ENCODE data around the gene PADI4.
"Not testable (repeated sequence)": the region's sequence is repeated elsewhere in the genome, so short reads cannot be mapped to it uniquely, and the experiment has no call there.

PADI4 gene

DNA sequence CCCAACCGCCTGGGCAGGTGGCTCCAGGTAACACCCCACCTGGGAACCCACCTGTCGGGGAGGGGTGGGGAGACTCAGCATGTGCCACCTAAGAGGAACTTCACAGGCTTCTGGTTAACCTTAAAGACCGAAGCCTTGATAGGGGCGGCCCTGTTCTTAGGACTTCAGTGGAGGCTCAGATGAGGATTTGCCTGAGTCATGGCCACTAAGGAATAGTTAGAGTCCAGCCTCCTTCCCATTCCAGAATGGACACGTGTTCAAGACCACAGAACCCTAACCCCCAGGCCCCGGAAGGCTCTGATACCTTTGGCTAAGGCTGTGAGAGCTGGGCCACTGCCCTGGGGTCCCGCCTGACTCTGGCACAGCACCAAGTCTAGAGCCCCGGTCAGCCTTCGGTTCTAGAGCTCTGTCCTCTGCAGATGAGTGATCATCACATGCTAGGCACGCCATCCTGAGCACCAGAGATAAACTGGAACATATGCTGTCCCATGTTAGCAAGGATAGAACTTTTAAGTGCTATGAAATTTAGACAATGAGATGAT, 84.3 kb downstream of the PADI4 start:
- no peak for DNase-seq (ENCODE audit: low read depth, low spot score)

DNA sequence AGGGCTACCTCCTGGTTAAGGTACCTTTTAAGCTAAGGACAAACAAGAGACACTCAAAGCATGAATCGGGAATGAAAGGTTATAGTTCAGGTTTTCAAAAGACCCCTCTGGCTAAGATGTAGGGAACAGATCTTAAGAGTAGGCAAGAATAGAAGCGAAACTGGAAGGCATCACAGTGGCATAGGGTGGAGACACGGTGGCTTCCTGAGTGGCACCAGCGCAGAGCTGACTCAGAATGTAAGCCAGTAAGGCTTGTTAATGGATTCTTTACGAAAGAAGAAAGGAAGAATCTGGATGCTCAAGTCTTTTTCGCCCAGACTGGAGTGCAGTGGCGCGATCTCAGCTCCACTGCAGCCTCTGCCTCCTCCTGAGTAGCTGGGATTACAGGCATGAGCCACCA, 85.2 kb downstream of the PADI4 start:
- no peak for DNase-seq (ENCODE audit: low read depth, low spot score)

DNA sequence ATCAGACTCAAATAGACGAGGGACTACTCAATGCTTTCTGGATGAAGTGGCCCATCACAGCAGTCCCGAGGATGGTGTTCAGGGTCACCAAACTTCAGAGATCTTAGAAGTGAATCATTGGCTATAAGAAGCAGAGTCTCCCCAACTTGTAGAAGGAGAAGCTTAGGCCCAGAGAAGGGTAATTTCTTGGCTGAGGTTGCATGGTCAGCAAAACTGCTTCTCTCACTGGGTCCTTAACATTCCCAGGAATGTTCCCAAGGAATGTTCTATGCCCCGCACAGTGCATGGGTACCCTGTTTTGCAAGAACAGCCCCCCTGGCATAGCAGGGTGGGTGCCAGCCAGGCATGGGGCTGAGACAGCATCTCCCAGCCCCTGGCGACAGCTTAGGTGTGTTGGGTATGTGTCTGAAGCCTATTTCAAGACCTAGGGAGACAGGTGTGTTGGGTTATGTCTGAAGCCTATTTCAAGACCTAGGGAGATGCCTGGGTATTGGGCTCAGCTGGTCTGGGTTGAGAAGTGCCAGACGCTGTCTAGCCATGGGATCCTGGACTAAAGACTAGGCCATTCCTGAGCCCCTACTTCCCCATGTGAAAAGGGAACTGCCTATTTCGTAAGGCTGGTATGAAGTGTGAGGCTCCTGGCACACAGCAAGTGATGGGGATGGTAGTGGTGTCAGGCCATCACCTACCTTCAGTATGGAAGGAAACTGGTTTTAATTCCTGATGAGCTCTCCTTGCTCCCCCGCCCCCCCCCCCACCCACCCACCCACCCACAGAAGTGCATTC, 90.1 kb downstream of the PADI4 start:
- DNase-seq (ENCODE audit: low read depth, low spot score): no peak

DNA sequence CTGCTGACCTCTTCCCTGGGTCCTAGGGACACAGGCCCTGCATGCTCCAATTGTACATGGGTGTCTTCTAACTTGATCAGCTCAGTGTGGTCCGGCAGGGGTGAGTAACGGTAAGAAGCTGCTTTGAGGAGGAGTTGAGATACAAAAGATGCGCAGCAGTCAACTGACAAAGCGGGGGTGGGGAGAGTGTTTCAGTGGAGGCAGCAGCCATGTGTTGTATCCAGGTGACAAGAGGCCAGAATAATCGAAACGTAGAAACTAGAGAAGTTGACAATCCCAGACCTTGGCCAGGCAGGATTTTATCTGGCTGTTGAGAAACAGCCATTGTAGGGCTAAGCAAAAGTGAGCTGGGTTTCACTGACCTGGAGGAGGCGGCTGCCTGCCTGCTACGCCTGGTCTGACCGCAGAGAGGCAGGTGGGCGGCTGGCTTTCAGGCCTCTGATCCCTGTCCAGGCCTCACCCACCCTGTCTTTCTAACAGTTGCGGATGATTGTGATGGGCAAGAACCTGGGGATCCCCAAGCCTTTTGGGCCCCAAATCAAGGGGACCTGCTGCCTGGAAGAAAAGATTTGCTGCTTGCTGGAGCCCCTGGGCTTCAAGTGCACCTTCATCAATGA, 92.8 kb downstream of the PADI4 start:
- no peak for DNase-seq (ENCODE audit: low read depth, low spot score)

DNA sequence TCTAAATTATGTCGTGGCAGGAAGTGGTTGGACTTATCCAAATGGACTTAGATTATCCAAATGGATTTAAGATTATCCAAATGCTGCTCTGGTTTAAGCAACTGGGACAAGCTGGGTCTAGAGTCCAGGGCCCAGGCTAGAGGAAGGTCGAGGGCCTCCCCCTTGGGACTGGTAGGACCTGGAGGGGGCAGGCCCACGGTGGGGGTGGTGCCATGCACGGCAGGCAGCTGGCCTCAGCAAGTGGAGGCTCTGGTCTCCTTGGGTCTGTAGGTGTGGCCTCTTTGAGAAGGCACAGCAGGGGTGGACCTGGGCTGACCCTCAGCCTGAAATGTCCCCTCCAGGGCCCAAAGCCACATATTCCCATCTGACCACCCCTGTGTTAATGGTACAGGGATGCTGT, 93.8 kb downstream of the PADI4 start:
- DNase-seq (ENCODE audit: low read depth, low spot score): no peak

DNA sequence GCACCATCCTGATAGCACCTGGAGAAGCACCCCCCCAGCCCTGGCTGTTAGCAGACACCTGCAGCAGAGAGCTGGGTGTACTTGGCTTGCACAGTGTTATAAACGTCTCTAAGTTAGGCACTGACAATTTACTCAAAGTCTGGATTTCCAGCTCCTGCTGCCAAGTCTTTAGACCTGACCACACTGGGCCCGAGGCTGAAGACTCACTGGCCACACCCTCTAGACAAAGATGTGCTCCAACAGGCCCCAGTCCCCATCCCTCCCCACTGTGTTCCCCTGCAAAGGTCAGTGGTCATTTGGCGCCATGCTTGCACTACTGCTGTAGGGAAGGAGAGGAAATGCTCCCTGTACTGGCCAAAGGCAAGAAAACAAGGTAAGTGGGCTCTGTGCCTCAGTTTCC, 95.1 kb downstream of the PADI4 start:
- no peak for DNase-seq (ENCODE audit: low read depth, low spot score)

DNA sequence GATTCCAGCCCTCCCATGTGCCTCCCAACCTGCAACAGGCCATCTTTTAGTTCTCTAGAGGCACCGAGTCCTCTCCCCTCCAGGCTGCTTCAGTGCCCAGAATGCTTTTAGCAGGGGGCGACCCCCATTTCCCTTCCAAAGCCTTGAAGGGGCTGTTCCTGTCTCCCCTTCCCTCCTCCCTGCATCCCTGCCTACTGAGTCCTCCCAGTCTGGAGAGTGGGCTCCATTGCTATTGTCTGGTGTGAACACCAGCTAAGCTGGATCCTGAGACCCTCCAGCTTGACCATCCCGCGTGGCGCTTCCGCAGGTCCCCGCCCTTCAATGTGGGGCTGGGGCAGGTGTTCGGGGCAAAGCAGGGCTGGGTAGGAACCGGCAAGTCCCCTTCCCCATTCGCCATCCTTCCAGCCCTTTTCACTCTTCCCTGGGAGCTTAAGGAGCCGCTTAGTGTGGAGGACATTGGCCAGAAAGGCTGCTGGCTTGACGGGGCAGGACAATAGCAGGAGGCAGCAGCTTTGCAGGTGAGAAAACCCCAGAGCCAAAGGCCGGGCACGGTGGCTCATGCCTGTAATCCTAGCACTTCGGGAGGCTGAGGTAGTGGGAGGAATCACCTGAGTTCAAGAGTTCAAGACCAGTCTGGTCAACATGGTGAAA, 96.2 kb downstream of the PADI4 start:
- no peak for DNase-seq (ENCODE audit: low read depth, low spot score)

DNA sequence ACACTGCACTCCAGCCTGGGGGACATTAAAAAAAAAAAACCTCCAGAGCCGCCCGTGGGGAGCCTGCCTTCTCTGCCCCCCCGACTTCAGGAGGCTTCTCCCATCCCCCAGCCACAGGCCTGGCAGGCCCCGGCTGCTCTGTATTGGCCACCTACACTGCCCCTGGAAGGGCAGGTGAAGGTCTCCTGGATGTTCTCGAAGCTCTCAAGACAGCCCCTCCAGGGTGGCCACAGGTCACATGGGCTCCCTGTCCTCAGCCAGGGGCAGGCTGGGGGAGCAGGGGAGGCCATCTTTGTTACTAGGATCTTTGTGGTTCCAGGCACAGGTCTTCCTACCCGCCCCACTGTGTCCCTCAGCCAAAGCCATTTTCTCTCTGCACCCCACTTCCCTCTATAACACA, 96.8 kb downstream of the PADI4 start:
- DNase-seq (ENCODE audit: low read depth, low spot score): no peak

DNA sequence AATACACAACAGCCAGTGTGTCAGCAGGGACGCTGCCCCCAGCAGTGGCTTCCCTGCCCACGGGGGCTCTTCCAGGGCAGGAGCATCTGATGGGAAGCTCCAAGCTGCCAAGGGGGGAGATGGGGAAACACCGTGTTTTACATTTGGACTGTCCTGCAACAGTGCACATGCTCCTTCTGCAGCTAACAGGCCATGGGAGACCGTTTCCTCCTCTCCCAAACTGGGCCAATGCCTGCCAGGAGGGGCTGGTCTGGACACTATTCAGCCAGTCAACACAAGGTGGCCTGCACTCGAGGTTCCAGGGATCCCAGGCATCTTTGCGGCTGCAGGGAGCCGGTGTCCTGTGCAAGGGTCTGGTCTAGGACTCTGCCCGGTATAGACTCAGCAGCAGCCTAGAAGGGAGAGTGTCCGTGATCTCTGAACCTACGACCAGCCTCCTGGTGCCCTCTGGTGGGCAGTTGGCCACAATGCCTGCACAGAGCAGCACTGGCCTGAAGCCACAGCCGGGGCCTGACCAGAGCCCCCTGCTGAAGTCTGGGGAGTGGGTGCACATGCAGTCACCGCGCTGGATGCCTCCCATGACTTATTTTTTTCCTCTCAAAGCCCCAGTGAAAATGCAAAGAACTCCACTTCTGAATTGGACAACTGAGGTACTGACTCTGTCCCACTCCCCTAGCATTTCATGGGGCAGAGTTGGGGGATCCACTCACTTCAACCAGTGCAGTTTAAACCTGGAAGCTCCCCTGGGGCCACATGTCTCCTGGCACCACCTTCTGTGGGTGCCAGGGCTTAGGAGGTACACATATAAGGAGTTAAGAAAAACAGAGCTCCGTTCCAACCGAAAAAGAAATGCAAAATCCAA, 98.1 kb downstream of the PADI4 start:
- DNase-seq (ENCODE audit: low read depth, low spot score): peak; percentile 42

DNA sequence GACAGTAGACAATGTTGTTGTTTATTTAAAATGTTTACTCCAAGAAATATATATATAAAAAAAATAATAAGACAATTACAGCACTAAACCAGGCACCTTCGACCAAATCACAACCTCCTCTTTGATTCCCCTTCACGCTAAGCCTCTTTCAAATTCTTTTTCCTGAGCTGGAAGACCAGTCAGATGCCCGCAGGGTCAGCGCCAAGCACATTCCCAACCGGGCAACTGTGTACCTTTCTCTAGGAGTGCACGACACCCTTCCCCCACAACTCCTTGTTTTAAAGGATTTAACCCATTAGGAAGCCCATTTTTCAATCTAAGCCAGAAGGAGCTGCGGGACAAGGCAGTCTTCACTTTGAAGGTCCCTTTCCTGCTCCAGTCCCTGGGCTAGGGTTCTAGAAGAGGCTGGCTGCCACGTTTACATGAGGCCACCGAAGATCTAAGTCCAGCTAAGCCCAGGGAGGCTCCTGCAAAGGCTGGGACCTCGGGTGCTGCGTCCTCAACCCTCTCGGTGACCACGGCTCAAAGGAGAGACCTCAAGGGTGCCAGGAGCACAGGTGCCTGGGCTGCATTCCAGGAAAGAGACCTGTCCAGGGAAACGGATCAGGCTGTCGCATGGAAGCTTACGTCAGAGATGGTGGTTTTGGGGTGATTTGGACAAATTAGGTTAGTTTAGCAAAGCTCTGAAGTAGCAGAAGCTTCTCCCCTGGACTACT, 98.9 kb downstream of the PADI4 start:
- not testable (repeated sequence) for DNase-seq (ENCODE audit: low read depth, low spot score)

DNA sequence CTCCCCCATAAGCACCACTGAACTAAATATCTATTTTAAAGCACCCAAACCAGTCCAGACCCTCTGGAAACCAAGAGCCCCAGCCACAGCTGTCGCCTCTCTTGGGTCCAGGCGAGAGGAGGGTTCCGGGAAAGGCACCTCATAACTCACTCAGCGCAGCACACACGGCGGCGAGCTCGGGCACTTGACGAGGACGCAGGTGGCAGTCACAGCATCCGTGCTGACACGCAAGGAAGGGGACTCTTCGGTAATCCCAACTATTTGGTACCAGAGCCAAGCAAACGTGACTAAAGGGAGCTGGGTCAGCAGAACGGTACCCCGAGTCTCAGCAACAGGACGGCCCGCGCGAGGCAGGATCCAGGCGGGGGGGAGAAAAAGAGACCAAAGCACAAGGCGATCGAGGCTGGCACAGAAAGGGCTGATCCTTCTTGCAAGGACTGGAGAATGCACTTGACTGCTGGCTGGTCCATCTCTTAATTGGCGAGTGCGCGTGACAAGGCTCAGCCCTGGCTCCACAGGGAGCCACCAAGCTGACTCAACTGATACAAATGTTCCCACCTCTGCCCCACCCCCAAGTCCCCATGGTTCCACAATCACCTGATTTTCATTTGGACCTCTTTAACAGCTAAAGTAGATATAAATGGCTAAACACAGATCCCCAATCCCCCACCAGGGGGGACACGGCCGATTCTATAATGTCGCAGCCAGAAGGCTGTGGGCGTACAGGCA, 100.0 kb downstream of the PADI4 start:
- DNase-seq (ENCODE audit: low read depth, low spot score): not testable (repeated sequence)

DNA sequence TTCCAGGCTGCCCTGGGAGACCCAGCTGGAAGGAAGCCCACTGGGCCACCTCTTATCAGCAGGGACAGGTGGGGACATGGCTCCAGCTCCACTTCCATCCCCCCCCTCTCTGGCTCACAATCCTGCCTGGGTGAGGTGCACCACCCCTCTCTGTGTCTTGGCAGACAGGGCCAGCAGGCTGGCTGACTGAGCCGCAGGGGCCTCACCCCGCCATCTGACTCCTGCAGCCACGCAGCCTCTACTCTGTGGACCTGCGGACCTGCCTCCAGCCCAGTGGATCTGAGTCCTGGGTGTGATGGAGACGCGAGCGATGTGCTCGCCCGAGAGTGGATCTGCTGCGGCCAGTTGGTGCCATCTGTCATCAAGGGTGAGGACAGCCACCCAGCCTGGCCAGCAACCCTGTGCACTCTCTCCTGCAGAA, 101.4 kb downstream of the PADI4 start:
- DNase-seq (ENCODE audit: low read depth, low spot score): no peak

DNA sequence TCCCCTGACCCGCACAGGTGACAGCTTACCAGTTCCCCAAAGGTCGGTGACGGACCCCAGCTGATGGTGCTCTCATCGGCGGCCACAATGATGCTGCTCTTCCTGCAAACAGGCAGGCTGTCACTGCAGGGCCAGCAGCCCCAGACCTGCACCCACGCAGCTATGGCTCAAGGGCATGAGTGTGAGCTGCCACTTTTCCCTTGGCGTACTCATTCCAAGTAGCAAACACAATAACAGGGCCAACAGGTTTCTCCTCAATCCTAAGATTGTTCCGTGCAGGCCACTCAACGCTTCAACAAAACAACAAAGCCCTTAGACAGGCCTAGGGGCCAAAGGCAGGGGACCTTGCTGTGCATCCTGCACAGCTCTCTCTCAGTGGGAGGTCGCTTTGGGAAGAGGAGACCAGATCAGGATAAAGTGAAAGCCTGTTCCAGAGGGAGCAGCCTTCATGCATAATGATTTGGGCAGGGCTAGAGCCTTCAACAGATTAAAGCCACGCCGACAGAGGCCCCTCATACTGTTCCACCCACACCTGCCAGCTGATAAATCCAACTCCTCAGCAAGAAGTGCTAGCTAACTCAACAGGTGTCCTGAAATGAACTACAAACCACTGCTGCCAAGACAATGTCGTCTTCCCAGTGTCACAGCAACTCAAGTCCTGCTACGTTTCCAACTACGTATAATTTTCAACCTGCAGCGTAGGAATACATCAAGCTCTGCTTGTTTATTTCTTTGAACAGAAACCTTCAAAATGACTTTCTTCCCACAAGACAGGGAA, 104.3 kb downstream of the PADI4 start:
- DNase-seq (ENCODE audit: low read depth, low spot score): no peak

Measured in iPS DF 19.7 (cell line).